PFSK-1 (cell line): ENCODE data around the gene PEF1.

Experiments used
- FOXP2 ChIP-seq: optimal IDR thresholded peaks from 2 replicates; pipeline ENCODE3; 2011; ENCODE audit warnings: borderline replicate concordance, control low read depth, inconsistent platforms; ENCODE audit not compliant: insufficient read depth; ENCODE audit errors: extremely low read length, extremely low read depth
- POLR2AphosphoS5 ChIP-seq: IDR thresholded peaks from 2 replicates; pipeline ENCODE4 v1.6.1; 2012; ENCODE audit warnings: low read depth, mild to moderate bottlenecking, control low read depth, low read length, moderate library complexity
- SIN3A ChIP-seq: IDR thresholded peaks from 2 replicates; pipeline ENCODE4 v1.6.1; 2012; ENCODE audit warnings: mild to moderate bottlenecking, low read length, moderate library complexity, borderline replicate concordance; ENCODE audit not compliant: insufficient read depth
- TAF1 ChIP-seq: IDR thresholded peaks from 2 replicates; pipeline ENCODE4 v1.6.1; 2012; ENCODE audit warnings: low read length, control low read depth, borderline replicate concordance; ENCODE audit not compliant: insufficient read depth
- TF ChIP-seq, protein P1 (sequence below), 2 experiments: IDR thresholded peaks; 2 replicates each; pipeline versions ENCODE4 v1.6.1 to v1.8.0; 2011 to 2012; ENCODE audit warnings: low read depth in 2 of 2, low read length in 2 of 2, control low read depth in 1 of 2, inconsistent platforms in 1 of 2, mild to moderate bottlenecking in 1 of 2, moderate library complexity in 1 of 2; ENCODE audit not compliant: insufficient read depth in 1 of 2

Gene PEF1

DNA sequence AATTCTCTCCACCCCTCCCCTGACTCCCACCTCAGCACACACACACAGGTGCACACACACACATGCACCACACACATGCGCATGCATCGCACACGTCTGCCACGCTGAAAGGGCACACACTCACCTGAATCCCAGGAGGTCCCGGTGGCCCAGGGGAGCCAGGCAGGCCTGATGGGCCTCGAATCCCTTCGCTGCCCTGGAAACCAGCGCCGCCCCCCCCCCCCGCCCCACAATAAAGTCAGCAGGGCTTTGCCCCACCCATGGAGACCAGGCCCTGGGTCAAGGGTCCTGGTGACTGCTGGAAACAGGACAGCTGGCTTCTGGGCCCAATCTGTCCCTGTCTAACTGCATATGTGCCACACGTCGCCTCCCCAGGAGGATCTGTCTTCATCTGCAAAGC lies 17.8 kb upstream of the PEF1 start:
- TF ChIP-seq POLR2AphosphoS5 = no peak

GRCh38 chr1:31661856-31662255 lies 17.2 kb upstream of the PEF1 start:
- TF ChIP-seq FOXP2 (no peak), POLR2AphosphoS5 (no peak), TAF1 (no peak), SIN3A (no peak)
- TF ChIP-seq, protein P1, sequence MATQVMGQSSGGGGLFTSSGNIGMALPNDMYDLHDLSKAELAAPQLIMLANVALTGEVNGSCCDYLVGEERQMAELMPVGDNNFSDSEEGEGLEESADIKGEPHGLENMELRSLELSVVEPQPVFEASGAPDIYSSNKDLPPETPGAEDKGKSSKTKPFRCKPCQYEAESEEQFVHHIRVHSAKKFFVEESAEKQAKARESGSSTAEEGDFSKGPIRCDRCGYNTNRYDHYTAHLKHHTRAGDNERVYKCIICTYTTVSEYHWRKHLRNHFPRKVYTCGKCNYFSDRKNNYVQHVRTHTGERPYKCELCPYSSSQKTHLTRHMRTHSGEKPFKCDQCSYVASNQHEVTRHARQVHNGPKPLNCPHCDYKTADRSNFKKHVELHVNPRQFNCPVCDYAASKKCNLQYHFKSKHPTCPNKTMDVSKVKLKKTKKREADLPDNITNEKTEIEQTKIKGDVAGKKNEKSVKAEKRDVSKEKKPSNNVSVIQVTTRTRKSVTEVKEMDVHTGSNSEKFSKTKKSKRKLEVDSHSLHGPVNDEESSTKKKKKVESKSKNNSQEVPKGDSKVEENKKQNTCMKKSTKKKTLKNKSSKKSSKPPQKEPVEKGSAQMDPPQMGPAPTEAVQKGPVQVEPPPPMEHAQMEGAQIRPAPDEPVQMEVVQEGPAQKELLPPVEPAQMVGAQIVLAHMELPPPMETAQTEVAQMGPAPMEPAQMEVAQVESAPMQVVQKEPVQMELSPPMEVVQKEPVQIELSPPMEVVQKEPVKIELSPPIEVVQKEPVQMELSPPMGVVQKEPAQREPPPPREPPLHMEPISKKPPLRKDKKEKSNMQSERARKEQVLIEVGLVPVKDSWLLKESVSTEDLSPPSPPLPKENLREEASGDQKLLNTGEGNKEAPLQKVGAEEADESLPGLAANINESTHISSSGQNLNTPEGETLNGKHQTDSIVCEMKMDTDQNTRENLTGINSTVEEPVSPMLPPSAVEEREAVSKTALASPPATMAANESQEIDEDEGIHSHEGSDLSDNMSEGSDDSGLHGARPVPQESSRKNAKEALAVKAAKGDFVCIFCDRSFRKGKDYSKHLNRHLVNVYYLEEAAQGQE (IDR thresholded peaks at IDR 0.05; ENCODE audit: insufficient read depth in 1 of 2, low read depth in 2 of 2, low read length in 2 of 2) = no peak

- TF ChIP-seq POLR2AphosphoS5 = no peak
- no peak for TF ChIP-seq FOXP2
- TF ChIP-seq, protein P1 (IDR thresholded peaks at IDR 0.05; ENCODE audit: insufficient read depth in 1 of 2, low read depth in 2 of 2, low read length in 2 of 2) = no peak
- TF ChIP-seq SIN3A = no peak
- TF ChIP-seq TAF1 = no peak
These were observed 16.3 kb upstream of the PEF1 start for GRCh38 chr1:31660871-31661455.

GRCh38 chr1:31659889-31660288 lies 15.2 kb upstream of the PEF1 start:
- TF ChIP-seq TAF1 = no peak
- TF ChIP-seq, protein P1 (IDR thresholded peaks at IDR 0.05; ENCODE audit: insufficient read depth in 1 of 2, low read depth in 2 of 2, low read length in 2 of 2) = no peak
- TF ChIP-seq SIN3A = no peak
- no peak for TF ChIP-seq POLR2AphosphoS5
- no peak for TF ChIP-seq FOXP2

- TF ChIP-seq, protein P1 (IDR thresholded peaks at IDR 0.05; ENCODE audit: insufficient read depth in 1 of 2, low read depth in 2 of 2, low read length in 2 of 2) = no peak
- TF ChIP-seq FOXP2 (no peak), TAF1 (no peak), SIN3A (no peak), POLR2AphosphoS5 (no peak)
These were observed 14.0 kb upstream of the PEF1 start for GRCh38 chr1:31658721-31659120.
